DND-41 (cell line): ENCODE measurements around the gene GJC3.

Experiments used
- CTCF ChIP-seq: IDR thresholded peaks from 2 replicates; pipeline ENCODE4 v1.5.1; 2012; ENCODE audit warnings: borderline replicate concordance, low read length, moderate library complexity, mild to moderate bottlenecking; ENCODE audit not compliant: poor library complexity, severe bottlenecking; ENCODE audit errors: extremely low read depth
- EZH2 ChIP-seq: IDR thresholded peaks from 3 replicates; pipeline ENCODE4 v1.6.1; 2012; ENCODE audit warnings: borderline replicate concordance, low read depth, mild to moderate bottlenecking, moderate library complexity, low read length, inconsistent platforms; ENCODE audit not compliant: severe bottlenecking

DNA sequence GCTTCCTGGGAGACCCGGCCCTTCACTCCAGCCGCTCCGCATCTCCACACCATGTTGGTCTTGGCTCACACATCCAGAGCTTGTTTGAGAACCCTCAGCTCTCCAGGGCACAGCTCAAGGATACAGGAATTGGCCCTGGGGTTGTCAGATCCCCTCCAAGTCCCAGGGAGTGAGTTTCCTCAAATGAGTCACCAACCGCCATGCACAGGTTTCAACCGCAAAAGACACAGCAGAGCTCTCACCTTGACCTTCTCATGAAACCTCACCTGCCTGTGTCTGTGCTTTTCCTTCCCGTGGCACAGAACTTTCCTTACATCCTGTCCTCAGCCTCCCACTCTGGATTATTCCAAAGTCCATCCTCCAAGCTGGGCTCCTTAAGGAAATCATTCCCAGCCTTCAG lies 25.8 kb upstream of the GJC3 start:
- TF ChIP-seq CTCF (no peak), EZH2 (no peak)
